Suppressor macrophage treated with lipopolysaccharide for 4 hours (primary cell): Measurements from ENCODE around the gene MAP3K4.

ENCODE experiments used
- DNase-seq: peaks from one replicate; pipeline ENCODE4 v3.0.0-alpha.2; 2020

Gene MAP3K4

DNA sequence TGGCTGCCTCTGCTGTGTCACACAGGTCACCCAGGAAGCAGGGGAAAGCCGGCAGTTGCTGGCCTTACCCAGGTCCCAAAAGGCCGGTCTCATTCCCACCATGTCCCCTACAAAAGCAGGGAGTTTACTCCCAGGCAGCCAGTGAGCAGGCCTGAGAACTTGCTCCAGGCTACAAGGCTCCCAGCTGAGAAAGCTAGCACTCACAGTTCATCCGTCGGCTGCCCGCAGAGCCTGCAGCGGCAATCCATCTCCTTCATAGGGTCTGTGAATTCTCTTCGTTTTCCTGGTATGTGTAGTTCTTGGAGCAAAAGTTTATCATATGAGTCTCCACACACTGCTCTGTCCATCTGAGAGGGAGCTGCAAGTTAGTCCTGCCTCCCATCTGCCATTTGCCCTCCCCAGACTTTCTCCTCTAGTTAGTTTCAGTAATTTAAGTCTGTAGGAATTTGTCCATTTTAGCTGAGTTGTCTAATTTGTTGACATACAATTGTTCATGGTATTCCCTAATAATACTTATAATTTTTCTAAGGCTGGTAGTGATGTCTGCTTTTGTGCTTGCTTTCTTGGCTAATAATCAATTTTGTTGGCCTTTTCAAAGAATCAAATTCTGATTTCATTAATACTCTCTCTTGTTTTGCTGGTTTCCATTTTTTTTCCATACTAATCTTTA, 135.6 kb downstream of the MAP3K4 start:
- DNase-seq = no peak

DNA sequence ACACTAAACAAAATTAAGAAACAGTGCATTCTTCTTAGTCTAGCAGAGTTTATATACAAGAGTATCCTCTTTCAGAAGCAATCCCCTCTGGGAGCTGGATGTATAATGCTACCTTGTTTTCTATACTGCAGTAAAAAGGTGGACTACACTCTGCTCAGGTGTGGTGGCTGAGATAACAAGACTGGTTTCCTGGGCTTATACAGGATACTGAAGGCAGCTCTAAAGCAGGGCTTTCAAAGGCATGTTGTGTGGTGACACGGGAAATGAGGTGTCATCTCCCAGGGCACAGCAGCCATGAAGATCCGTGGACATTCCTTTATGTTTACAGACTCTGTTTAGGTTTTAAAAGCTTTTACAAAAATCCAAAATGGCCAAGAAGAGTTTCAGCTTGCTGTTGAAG, 136.7 kb downstream of the MAP3K4 start:
- no peak for DNase-seq

DNA sequence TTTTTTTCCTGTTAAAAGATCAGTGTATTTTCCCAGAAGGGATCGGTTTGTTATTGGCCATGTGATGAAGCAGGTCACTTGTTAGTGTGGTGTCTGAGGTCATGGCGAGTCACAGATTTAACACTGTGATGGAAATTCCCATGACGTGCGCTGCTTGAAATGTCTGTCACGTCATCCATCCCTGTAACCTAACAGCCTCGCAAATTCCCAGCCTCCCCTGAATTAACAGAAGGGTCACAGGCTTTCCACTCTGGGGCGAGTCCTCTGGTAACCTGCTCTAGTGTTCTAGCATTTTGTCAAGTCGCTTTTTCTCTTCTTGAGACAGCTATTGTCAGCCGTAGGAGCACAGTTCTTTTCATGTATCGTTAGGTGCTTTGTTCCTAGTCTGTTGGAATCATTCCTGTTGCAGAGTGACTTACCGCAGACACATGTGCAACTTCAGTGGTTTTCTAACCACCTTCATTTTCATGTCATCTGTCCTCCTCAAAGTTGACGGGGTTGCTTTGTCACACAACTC, 137.2 kb downstream of the MAP3K4 start:
- peak; percentile 58 for DNase-seq

DNA sequence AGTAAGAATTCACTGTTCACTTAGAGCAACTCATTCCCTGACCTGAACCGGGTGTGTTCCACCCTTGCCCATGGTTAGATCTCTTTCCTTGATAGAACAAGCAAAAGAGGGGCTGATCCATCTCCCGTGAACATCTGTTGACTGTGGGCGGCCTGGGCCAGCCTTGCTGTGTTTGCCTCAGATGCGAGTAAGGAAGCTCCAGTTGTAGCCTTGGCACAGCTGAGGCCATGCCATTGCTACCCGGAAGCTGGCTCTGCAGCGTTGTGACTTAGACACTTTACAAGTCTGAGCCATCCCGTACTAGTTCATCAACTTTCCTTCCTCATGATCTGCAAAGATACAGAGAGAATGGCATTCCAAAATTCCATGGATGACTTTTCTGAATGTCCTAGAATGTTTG, 139.0 kb downstream of the MAP3K4 start:
- DNase-seq = no peak

DNA sequence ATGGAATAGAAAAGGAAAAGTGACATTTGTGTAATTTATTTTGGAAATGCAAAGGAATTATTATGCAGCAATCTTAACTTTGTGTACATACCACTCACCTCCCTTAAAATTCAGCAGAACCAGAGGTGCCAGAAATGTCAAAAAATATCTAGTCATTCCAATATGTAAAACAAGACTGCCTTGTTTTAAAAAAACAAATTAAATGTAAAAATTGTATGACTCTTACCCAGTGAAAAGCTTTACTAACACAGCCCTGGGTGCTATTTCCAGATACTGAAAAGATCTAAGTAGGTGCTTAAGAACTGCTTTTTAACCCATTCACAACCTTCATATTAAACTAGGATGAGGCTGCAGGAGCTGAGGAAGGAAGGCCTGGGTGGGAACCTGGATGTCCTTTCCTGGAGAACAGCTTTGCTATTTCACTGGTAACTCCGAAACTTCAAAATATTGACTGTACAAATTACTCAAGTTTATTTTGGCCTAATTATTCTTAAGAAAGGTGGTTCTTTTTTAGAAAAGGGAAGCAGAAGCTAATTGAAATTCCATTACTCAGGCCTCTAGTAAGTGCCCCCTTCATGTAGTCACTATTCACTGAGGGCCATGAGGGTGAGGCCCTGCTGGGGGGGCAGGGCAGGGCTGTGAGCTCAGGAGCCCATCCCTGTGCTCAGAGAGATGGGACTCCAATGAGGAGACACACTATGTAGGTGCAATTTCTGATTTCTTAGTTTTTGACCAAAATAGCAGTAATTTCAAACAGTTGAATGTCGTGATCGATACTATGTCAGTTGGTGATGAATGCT, 139.6 kb downstream of the MAP3K4 start:
- no peak for DNase-seq

DNA sequence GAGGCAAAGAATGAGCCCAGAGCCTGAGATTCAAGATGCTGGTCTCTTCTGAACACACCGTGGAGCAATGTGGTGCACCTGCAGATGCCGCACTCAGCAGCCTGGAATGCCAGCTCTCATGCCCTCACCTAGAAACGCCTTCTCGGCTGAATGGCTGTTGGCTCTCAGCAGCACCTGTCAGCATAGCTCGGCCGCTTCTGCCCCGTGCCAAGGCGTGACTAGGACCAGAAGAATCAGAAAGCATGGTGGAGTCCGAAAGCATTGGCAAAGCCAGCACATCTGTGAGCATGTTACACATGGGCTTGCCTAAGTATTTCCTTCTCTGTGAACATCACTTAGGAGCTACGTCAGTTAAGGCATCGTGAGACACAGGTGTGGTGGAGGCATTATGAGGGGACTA, 140.8 kb downstream of the MAP3K4 start:
- DNase-seq = no peak

DNA sequence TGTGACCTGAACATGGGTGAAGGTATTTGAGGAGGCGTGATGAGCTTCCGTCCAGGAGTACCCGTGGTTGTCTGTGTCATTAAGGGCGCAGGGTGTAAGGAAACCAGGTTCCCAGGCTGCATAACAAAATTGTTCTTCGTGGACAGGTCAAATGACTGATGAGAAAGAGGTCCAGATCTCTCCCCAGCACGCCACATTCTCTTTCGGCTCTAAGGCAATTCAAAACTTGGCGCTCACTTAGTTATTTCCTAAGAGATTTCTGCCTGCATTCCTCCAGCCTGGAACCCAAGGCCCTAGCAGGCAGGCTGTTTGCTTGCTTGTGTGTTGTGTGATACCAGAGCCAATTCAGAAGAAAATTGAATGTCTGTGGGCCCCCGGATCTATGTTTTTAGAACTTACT, 142.4 kb downstream of the MAP3K4 start:
- no peak for DNase-seq

DNA sequence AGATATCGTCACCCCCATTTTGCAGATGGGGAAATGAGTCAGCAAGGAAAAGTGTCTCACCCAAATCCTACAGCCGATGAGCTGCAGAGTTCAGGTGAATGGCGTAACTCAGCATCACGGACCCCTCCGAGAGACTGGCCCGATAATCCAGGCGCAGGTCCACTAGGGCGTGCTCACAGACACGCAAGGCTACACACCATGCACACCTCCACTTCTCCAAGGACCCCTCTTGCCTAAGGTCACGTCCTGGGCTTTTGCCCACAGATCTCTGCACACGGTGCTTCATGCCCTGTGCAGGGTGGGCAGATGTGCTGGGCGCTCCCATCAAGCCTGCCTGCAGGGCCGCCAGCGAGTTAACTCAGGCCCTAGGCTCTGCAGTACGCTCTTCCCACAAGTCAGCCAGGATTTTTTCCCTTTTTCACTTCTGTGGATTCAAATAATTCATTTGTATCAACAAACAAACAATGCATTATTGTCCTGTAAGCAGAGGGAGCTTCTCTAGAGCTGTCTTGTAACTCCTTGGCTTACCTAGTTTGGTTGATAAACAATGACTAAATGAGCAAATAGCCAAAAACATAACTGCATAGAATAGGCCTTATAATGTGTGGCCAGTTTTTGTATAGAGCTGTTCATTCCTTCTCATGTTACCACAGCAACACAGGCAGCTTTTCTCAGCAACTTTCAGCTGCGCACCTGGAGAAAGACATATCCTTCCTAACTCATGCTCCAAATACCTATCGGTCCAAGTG, 143.2 kb downstream of the MAP3K4 start:
- no peak for DNase-seq

DNA sequence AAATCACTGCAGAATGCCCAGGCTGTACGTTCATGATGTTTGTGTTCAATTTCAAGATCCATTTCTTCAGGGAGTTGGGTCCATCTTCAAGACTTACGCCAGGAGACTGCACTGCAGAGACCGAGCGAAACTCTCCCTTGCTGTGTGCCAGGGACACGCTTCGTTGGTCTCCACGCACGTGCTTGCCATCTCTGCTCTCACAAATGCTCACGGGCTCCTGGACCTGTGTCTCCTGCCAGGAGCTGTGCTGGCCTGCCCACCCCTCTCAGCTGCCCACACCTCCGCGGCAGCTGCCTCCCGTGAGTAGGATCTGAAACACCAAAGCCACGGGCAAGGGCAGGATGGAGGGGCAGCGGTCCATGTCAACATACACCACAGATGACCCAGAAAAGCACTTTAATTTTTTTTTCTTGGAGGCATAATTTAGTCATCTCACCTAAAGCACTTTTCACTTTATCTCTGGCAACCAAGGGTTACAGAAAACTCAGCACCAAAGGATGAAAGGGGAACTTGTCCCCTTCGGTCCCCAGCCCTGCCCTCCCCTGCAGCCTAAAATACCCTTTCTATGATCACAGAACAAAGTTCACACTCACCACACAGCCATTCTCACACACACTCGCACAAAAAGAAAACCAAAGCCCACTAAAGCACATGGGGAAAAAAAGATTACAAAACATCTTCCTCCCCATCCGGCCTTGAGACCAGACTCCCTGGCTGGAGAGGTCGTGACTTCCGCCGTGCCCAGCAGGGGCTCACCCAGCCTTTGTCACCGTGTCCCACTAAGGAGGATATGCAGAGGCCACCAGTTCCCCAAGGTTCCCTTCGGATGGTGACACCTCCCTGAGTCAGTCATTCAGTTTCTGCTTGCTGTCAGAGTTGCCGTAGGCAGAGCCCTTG, 144.4 kb downstream of the MAP3K4 start:
- peak; percentile 57 for DNase-seq

DNA sequence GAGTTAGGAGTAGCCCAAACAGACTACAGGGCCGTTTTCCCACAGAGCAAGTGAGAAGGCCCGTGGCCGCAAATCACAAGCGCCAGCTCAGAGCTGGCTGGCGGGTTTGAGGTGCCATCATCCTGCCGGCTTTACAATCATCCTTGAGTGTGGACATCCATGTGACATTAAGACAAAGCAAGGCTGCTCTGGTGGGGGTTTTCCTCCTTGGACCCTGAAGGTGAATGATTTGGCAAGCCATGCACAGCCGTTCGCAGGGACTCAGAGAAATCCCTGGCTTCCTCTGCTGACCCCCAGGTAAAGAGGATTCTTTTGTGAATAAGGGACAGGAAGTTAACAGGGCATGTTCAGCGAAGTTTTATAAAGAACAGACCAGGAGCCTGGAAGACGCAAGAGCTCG, 145.1 kb downstream of the MAP3K4 start:
- no peak for DNase-seq

DNA sequence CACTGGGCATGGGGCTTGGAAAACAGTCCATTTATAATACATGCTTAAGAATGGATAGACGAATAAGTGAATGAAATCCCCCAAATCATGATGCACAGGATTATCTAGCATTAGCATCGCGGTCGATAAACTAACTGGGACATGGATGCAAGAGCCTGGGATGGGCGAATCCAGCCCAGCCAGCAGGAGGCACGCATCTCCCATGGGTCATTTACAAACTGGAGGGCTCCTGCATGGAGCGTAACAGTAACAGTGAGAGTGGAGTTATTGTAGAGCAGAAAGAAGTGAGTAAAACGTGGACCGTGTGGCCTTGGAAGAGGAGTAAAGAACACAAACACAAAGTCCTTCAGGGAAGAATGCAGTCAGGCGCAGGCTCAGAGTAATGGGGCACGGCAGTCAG, 145.8 kb downstream of the MAP3K4 start:
- no peak for DNase-seq

DNA sequence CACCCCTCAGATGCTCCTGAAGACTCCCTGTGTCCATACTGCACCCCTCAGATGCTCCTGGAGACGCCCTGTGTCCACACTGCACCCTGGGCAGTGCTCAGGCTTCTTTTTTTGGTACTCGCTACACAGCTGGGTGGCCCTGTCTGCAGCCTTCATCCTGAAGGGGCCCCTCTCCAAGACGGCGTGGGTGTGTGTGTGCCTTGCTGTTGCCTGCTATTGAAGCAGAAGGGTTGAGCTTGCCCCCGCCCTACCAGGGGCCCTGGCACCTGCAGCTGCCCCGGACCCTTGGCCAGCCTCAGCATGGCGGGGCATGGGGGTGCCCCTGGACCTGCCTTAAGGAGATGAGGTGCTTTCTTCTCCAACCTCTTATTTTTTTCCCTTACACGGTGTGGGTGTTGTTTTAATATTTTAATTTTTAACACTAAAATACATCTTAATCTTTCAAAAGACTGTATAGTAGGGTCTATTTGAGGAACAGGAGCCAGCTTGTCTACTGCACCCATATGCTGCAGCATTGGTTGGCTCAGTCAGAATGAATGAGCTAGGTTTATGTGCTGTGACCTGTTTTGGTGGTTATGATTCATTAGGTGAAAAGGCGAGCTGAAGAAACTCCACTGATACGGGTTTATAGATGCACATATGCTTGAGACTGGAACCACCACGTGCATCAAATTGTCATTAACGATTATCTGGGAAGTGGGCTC, 146.4 kb downstream of the MAP3K4 start:
- DNase-seq = no peak

DNA sequence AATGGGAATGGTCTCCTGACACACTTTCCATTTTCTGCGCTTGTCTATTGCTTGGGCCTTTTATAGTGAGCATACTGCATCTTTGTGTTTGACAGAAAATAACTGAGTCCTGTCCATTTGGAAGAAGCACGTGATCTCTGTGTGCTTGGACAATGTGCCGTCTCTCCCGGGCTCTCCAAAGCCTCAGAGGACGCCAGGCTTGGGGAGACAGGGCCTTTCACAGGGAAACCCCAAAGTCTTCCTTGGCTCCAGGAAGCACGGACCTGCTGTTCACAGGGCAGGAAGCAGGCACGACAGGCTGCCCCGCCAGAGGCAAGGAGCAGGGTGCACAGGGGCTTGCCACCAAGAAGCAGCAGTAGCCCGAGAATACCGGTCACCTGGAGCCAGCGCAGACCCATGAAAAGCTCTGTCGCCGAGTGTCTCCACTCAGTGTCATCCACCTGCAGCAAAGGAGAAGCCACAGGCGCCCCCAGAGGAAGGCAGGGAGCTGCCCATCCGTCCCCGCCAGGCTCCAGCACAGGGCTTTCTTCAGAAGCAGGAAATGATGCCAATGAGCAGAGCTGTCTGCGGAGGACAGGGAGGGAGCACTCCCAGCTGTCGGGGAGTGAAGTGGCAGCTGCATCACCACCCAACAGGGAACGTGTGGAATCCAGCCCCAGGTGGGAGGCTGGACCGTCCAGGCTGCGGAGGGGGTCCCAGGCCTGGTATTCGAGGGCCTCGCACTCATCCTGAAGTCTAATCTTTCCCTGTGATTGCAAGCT, 147.2 kb downstream of the MAP3K4 start:
- DNase-seq = no peak

DNA sequence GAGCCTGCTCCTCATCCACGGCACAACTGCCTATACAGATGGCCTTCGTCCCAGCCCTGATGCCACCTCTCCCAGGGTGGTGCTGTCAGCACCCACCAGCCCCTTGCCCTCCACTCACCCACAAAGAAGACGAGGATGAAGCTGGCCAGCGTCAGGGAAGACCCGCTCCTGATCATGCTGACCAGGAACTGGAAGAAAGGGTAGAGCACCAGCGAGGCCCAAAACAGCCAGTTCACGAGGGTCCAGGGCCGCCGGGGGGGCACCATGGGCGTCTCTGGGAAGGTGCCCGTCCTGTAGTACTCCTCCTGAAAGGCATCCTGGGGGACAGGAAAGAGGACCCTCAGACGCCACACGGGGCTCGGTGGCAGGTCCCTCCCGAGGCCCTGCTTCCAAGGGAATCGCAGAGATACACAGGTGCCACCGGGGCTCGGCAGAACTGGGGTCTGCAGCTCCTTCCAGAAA, 147.8 kb downstream of the MAP3K4 start:
- no peak for DNase-seq

DNA sequence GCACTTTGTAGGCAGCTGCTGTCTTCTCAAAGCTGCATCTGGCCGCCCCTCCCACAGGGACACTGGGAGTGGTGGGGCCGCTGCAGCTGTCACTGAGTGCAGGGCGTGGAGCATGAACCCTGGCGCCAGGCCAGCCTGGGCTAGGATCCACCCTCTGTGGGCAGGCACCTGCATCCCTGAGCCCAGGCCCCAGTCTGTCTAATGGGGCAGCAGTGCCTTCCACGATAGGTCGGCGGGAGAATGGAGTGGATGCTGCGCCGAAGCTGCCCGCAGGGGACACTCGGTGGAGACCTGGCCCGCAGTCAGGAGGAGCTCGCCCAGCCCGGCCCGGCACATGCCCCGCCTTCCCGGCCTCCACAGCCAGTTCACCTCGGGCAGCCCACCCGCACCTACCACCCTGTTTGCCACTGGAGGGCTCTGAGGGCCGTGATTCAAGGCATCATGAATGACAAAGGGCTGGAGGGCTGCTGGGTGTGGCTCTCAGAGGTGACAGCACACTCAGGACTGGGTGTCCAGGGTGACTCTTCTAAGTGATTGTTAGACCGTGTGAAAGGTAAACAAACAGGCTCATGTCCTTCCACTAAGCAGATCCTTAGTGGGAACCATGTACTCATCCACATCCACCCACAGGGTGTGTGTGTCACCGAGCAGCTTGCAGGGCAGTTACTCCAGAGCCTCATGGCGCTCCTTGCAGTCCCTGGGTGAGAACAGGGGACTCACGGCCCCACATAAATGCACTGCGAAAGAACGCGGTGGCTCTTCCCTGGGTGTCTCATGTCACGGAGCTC, 148.4 kb downstream of the MAP3K4 start:
- peak; percentile 4 for DNase-seq

DNA sequence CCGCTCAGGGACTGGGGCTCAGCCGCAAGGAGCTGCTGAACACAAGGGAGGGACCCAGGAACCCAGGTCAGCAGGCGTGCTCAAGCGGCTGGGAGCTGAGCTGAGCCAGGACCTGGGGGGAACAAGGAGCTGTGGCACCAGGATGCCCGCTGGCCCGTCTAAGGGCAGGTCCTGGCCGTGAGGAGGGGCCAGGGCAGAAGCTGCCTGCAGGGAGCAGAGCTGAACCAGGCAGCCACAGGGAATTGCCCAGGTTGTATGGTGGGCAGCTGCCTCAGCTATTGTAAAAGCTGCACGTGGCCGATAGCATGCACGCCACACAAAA, 148.9 kb downstream of the MAP3K4 start:
- DNase-seq = no peak

DNA sequence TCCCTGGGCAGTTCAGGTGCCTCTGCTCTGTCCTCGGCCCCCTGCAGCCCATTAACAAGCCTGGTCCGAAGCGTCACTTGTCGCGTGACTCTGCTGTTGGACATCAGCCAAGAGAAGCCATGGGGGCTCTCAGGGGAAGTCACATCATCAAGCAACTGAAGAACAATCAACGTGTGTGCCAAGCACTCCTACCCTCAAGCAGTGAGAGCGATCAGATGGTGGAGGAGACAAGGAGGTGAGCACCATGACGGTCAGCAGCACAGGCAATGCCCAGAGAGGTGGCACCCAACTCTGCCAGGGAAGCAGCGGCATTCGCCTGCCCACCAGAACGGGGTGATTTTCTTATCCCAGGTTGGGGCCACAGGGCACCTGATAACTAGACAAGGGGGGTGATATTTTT, 149.6 kb downstream of the MAP3K4 start:
- no peak for DNase-seq

DNA sequence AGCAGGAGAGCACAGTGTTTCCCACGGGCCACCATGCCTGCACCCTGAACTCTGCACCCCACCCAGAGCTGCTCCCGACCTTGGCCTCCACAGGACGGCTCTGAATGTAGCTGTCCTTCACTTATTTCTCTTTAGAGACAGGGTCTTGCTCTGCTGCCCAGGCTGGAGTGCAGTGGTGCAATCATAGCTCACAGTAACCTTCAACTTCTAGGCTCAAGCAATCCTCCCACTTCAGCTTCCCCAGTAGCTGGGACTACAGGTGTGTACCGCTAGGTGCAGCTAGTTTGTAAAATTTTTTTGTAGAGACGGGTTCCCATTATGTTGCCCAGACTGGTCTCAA, 151.4 kb downstream of the MAP3K4 start:
- no peak for DNase-seq

DNA sequence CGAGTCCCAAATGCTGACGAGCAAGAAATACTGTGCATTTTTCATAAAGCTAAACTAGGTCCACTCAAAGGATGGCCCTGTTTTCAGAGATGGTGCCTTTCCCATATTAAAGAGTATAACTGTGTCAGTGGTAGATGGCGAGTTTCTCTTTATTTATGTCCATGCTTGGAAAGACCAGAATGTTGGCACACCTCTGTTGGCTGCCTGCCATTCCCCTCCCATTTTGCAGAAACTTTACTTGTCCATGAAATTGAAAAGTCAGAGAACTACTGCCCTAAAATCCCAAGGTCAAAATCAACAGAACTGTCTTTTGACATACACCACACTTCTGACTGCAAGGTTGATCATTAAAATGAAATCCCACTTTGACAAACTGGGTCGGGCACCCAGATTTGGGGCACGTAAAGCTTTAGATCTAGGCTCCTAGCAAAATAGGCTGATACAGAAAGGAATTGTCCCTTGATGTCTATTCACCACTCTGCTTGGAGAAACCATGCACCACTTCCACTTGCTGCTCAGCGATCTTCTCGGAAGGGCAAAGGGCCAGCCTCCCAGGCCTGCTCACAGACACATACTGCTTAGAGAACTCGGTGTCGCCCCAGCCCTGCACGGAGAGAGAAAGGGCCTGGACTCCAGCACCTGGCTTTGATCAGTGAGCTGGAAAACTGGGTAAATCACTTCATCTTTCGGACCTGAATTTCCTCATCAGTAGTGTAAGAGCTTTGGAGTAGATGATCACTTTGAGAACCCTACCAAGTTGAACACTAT, 152.3 kb downstream of the MAP3K4 start:
- DNase-seq = no peak

DNA sequence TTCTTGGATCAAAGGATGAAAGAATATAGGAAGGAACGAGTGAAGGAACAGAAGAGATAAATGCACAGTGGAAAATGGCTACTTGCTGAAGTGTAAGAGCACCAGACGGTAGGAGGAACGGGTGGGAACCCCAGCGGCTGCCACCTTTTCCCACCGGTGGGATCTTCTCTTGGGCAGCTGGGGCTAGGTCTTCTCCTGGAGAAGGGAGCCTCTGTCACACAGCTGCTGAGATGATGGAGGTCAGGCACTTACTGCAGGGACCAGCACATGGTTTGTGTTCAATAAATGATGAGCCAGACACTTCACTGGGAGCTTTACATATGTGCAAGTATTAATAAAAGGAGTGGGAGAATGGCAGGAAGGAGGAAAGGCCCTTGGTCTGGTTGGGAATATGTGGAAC, 158.6 kb downstream of the MAP3K4 start:
- DNase-seq = no peak
